Activated gamma-delta T cell treated with anti-CD3 and anti-CD28 coated beads, Interleukin-2, amount 50 U/mL, for 16 hours (primary cell): ENCODE measurements around the gene CARS2.
A peak's percentile ranks its signal among the peaks of the same experiment; 100 is the strongest.
"Not testable (repeated sequence)": the region's sequence is repeated elsewhere in the genome, so short reads cannot be mapped to it uniquely, and the experiment has no call there.

Experiments
- DNase-seq: peaks from one replicate; pipeline ENCODE4 v3.0.0-alpha.2; 2020; ENCODE audit warnings: low read depth

The CARS2 gene, protein sequence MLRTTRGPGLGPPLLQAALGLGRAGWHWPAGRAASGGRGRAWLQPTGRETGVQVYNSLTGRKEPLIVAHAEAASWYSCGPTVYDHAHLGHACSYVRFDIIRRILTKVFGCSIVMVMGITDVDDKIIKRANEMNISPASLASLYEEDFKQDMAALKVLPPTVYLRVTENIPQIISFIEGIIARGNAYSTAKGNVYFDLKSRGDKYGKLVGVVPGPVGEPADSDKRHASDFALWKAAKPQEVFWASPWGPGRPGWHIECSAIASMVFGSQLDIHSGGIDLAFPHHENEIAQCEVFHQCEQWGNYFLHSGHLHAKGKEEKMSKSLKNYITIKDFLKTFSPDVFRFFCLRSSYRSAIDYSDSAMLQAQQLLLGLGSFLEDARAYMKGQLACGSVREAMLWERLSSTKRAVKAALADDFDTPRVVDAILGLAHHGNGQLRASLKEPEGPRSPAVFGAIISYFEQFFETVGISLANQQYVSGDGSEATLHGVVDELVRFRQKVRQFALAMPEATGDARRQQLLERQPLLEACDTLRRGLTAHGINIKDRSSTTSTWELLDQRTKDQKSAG

DNA sequence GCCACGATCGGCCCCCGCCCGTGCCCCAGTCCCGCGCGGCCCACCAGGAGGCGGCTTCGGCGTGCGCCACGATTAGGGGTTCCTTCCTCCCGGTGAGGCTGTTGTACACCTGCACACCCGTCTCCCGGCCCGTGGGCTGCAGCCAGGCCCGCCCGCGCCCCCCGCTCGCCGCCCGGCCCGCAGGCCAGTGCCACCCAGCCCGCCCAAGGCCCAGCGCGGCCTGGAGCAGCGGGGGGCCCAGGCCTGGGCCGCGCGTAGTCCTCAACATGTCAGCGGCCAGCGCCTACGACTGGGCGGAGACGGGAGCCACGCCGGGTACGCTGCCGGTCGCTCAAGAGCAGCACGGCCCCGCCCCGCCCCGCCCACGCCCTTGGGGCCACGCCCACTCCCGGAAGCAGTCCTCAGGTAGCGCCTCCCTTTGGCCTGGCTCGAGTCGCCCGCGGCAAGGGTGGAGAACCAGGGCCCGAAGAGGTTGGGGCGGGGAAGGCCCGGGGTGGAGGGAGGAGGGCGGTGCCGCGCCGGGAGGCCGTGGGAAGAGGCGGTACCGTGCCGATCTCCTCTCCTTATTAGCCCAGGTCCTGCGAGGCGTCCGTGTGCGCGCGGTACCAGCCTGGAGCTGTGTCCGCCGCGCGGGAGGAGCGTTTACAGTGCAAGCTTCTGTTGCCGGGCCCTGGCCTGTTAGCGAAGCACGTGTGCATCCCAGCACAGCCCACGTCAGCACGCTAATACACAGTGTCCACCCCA, at the start of gene CARS2:
Gene CARS2, minus strand, starts transcription at position 291 of the 744 bp plus-strand sequence. Its CDS starts 23 bp downstream, at position 268.
- DNase-seq = peak; percentile 87

GRCh38 chr13:110748271-110748670, 42.4 kb upstream of the CARS2 start:
- no peak for DNase-seq

GRCh38 chr13:110746438-110746837, 40.5 kb upstream of the CARS2 start:
- DNase-seq = no peak

DNA sequence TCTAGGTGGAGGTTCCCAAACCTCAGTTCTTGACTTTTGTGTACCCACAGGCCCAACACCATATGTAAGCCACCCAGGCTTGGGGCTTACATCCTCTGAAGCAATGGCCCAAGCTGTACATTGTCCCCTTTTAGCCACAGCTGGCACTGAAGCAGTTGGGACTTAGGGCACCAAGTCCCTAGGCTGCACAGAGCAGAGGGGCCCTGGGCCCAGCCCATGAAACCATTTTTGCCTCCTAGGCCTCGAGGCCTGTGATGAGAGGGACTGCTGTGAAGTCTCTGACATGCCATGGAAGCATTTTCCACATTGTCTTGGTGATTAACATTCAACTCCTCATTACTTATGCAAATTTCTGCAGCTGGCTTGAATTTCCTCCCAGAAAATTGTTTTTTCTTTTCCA, 37.8 kb upstream of the CARS2 start:
- DNase-seq = no peak

- no peak for DNase-seq
Observed at GRCh38 chr13:110737555-110737954, 31.6 kb upstream of the CARS2 start.

- no peak for DNase-seq
Observed at GRCh38 chr13:110734561-110734960, 28.6 kb upstream of the CARS2 start.

DNA sequence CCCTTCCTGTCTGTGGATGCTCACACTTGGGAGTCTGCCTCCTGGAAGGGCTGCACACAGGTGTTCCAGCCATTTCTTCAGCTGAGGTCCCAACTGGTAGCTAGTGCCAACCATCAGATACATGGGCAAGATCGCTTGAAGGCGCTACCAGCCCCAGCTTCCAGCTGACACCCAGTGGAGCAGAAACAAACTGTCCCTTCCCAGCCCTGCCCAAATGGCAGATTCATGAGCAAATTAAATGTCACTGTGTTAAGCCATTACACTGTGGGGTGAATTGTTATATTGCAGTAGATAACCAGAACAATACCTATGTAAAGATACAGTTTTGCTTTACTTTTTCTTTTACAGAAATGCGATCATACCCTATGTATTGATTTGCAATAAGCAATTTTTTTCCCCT, 25.2 kb upstream of the CARS2 start:
- DNase-seq = no peak

DNA sequence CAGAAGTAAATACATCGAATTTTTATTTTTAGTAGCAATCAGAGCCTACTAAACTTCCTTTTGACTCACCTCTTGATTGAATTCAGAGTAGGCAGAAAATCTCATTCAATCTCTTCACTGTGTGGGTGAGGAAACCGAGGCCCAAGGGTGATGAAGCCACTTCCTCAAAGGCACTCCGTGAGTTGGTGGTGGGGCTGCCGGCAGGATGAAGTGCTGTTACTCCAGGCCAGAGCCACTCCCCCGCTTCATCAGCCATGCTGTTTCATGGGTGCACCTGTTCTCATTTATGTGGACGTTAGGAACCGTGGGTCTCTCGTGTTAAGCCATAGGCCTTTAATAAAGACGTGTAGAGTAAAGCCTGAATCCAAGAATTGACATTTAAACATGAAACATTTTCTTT, 20.8 kb upstream of the CARS2 start:
- DNase-seq = peak; percentile 50

DNA sequence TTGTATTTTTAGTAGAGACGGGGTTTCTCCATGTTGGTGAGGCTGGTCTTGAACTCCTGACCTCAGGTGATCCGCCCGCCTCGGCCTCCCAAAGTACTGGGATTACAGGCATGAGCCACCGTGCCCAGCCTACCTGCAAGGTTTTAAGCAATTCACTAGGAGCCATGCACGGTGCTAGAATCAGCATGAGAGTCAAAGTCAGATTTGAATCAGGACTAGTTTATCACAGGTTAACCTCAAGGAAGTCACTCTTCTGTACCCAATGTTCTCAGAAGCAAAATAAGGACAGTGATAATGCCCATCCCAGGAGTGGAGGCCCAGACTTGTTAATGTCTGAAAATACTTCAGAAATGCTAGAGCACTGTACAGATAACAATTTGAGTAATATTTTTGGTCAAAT, 20.2 kb upstream of the CARS2 start:
- not testable (repeated sequence) for DNase-seq

DNA sequence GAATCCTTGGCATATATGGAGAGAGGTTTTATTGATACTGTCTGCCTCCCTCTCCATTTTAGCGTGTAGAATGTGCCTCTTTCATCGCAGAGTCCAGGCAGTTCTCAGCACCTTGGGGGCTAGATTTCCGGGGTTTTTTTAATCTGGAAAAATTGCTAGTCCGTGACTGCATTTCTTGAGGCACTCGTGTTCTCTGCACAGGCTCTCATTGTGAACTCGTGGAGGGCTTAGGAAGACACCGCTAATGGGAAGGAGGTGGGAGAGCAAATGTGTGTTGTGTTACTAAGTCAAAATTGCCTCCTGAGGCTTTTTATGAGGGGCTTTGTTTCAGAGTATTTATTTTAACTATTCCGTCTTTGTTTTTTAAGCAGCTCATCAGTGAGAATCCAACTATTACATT, 17.7 kb upstream of the CARS2 start:
- DNase-seq = no peak

DNA sequence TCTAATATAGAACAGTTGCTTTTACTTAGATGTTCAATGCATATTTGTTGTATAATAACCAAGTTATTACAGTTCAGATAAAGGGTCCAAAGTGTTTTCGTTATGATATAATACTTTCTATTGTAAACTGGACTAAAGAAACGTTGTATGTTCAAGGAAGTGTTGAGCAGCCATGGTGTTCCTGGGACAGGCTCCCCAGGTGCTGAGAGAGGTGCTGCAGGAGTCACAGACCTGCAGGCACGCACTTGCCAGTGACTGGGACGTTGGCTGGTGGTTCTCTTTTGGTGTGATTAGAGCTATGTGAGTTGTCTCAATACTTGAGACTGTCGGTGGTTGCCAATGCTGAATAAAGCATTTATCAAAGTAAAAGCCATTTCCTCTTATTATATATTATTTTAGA, 17.1 kb upstream of the CARS2 start:
- DNase-seq = no peak

DNA sequence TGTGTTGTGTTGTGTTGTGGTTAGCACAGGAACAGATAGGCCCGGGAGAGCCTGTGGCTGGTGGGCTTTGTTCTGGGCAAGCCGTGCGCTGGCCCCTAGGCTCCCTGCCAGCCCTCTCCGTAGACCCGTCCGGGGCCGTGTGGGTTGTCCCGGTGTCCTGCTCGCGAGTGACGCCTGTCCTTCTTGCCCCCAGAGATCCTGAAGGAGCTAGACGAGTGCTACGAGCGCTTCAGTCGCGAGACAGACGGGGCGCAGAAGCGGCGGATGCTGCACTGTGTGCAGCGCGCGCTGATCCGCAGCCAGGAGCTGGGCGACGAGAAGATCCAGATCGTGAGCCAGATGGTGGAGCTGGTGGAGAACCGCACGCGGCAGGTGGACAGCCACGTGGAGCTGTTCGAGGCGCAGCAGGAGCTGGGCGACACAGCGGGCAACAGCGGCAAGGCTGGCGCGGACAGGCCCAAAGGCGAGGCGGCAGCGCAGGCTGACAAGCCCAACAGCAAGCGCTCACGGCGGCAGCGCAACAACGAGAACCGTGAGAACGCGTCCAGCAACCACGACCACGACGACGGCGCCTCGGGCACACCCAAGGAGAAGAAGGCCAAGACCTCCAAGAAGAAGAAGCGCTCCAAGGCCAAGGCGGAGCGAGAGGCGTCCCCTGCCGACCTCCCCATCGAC, 13.3 kb upstream of the CARS2 start:
- no peak for DNase-seq

DNA sequence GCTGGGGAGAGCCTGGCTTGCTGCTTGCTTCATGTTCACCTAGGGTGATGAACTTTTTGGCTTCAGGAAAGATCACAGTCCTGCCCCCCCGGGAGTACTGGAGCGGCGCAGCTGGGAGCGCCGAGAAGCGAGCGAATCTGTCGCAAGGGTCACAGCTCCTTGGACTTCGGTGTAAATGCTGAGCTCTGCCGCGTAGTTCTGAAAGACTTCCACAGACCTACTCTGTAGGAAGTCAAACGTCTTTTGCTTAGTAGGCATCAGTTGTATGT, 10.3 kb upstream of the CARS2 start:
- no peak for DNase-seq

- peak; percentile 92 for DNase-seq
Observed at GRCh38 chr13:110715395-110716246, 9.7 kb upstream of the CARS2 start.

DNA sequence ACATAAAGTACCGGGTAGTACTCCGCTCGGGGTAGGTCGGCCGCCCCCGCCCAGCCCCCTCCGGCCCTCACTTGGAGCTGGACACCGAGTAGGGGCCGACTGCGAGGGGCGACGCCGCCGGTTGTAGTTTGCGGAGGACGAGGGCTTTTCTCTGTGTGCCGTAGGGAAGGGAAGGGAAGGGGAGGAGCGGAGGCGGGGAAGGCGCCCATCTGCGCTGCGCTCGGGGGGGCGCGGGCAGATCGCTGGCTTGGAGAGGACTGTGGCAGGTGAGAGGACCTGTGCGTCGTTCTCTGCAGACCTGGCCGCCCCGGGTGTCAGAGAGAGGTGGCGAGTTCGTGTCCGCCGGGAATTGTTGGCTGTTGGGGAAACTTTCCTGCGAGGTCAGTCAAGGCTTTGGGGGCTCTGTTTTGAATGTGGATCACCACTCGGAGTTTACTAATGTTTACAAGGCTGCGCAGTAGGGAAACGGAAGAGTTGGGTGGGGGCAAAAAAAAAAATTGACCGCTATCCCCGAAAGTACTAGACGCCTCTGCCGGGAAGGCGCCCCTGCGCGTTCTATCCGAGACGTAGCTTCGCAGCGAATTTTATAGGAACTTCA, 9.0 kb upstream of the CARS2 start:
- DNase-seq = no peak

DNA sequence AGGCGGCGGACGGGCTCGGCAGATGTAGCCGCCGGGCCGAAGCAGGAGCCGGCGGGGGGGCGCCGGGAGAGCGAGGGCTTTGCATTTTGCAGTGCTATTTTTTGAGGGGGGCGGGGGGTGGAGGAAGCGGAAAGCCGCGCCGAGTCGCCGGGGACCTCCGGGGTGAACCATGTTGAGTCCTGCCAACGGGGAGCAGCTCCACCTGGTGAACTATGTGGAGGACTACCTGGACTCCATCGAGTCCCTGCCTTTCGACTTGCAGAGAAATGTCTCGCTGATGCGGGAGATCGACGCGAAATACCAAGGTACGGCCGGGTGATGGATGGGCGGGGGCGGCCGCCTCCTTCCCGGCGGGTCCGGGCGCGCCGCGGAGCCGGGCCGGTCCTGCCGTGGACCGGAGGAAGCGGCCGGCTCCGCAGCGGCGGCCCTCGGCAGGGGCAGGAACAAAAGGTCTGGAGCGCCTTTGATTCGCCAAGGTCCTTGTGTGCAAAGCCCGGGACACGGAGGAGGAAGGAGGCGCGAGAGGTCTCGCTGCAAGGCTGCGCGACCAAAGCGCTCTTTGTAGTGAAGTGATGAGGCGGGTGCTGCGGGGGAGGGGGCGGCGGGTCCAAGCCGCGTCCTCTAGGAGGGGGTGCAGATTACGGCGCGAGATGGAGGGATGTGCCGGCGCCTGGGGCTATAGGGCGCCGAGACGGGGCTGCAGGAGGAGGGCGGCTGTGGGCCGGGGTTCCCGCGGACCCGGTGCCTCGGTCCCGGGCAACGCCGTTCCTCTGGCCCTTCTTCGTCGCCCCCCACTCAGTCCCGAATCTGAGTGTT, 8.3 kb upstream of the CARS2 start:
- DNase-seq = peak; percentile 61

DNA sequence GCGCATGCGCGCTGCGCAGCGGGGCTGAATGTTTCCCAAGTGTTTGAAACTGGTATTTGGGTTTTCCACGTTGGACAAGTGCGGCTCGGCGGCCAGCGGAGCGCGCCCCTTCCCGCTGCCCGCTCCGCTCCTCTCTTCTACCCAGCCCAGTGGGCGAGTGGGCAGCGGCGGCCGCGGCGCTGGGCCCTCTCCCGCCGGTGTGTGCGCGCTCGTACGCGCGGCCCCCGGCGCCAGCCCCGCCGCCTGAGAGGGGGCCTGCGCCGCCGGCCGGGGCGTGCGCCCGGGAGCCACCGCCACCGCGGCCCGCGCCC, 7.7 kb upstream of the CARS2 start, which contains the start of gene ING1:
Gene ING1, plus strand, starts transcription at position 59 of the 311 bp plus-strand sequence. CDS start 450 bp downstream, outside the sequence.
- DNase-seq = no peak

DNA sequence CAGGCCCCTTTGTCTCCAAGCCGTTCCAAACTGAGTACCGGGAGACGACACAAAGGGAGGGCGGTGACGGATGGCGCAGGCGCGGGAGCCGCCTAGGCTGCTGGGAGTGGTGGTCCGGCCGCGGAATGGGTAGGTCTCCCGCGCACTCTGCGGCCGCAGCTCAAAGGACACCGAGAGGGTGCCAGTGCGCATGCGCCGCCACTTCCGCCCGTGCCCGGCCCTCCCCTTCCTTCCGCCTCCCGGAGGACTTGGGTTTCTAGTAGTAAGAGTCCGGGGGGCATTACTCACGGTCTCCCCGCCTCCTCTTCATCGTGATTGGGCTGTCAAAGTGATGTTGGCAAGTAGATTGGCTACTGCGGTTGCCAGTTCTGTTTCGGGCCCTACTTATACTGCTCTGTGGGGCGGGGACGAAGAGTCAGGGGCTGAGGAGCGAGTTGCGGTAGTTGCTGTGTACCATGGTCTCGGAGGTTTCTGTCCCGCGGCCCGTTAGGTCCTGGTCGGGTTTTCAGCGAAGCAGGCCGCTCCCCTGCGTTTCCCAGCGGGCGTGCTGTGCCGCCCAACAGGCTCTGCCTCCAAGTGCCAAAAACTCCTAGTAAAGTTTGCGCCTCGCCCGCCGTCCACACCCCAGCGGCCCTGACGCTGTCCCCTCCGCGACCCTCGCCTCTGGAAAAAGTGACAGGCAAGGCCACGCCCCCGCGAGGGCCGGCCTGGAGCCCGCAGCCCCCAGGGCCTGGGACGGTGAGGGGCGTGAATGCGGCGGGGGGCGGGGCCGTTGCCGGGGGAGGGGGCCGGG, 7.1 kb upstream of the CARS2 start:
- peak; percentile 99 for DNase-seq

GRCh38 chr13:110712081-110712848, 6.3 kb upstream of the CARS2 start:
- peak; percentile 86 for DNase-seq
